HFFc6 (cell line): ENCODE data around the gene LASP1. TPM values are rescaled to one million over a fixed set of nuclear protein-coding genes. Genes with fewer than 3 reads are reported as not detected.
A peak's percentile ranks its signal among the peaks of the same experiment; 100 is the strongest.
"Not testable (repeated sequence)": the region's sequence is repeated elsewhere in the genome, so short reads cannot be mapped to it uniquely, and the experiment has no call there.

Source experiments
- DNase-seq: peaks from one replicate; pipeline ENCODE4 v3.0.0-alpha.2; 2018
- H3K27ac Mint-ChIP-seq: 2 replicates; pipeline ENCODE4 v1.8.0; 2020; ENCODE audit warnings: mild to moderate bottlenecking, mixed read lengths
- H3K27me3 Mint-ChIP-seq: 2 replicates; pipeline ENCODE4 v1.8.0; 2021; ENCODE audit warnings: mild to moderate bottlenecking, moderate library complexity, mixed read lengths; ENCODE audit not compliant: insufficient read depth
- H3K36me3 Mint-ChIP-seq: 2 replicates; pipeline ENCODE4 v1.8.0; 2021; ENCODE audit warnings: low read depth, mixed read lengths
- H3K4me1 Mint-ChIP-seq: 2 replicates; pipeline ENCODE4 v1.8.0; 2020; ENCODE audit warnings: low read depth, mixed read lengths
- H3K4me3 Mint-ChIP-seq: 2 replicates; pipeline ENCODE4 v1.8.0; 2020; ENCODE audit warnings: mild to moderate bottlenecking, moderate library complexity, mixed read lengths
- H3K9me3 Mint-ChIP-seq: 2 replicates; pipeline ENCODE4 v1.8.0; 2020; ENCODE audit warnings: mild to moderate bottlenecking, mixed read lengths
- CTCF ChIP-seq: fragments of 200-600 bp; sonication (generic); IDR thresholded peaks from 2 replicates; pipeline ENCODE4 v1.5.0; 2021; ENCODE audit warnings: antibody characterized with exemption, mild to moderate bottlenecking
- total RNA-seq, 6 experiments: library from RNA; stranded (reverse); fragmentation: NEBNext Ultra II Directional; extraction: Animal tissue kit (Norgen Biotek cat#: 25700); gene quantifications; 2 replicates in 1 of 6; 3 replicates in 5 of 6; pipeline ENCODE4 v1.2.3, GENCODE V29; 2021

LASP1 gene
- total RNA-seq, 6 experiments from 2014 or later = 428 to 517 (median 484) TPM

- Mint-ChIP-seq H3K4me3 (0 out of 2 replicates have a peak overlapping the region, but pooled peaks have one; percentile 6), H3K4me1 (peaks cover 38% of the 10 kb centered on the region), H3K36me3 (peaks cover 6% of the 10 kb centered on the region), H3K9me3 (no peaks in the 10 kb centered on the region), H3K27me3 (peaks cover 27% of the 10 kb centered on the region), H3K27ac (peak overlapping the region; percentile 23; the same call in 1 of the 2 replicates)
- TF ChIP-seq CTCF = no peak
- DNase-seq = no peak
These were observed 56.6 kb downstream of the LASP1 start for GRCh38 chr17:38926293-38927070.

GRCh38 chr17:38930782-38931181, 60.9 kb downstream of the LASP1 start:
- not testable (repeated sequence) for H3K27ac Mint-ChIP-seq, H3K36me3 Mint-ChIP-seq, DNase-seq, H3K9me3 Mint-ChIP-seq, H3K27me3 Mint-ChIP-seq, H3K4me3 Mint-ChIP-seq
- peaks cover 25% of the 10 kb centered on the region for H3K4me1 Mint-ChIP-seq

GRCh38 chr17:38933962-38934361, 64.1 kb downstream of the LASP1 start:
- H3K36me3 Mint-ChIP-seq, H3K4me3 Mint-ChIP-seq, H3K27ac Mint-ChIP-seq, H3K9me3 Mint-ChIP-seq, H3K27me3 Mint-ChIP-seq, DNase-seq: not testable (repeated sequence)
- H3K4me1 Mint-ChIP-seq = peaks cover 13% of the 10 kb centered on the region; the same call in 1 of the 2 replicates

GRCh38 chr17:38939987-38940386, 70.1 kb downstream of the LASP1 start:
- Mint-ChIP-seq H3K4me3 (no peak overlapping the region), H3K36me3 (no peaks in the 10 kb centered on the region), H3K27ac (no peak overlapping the region), H3K9me3 (no peaks in the 10 kb centered on the region), H3K27me3 (no peaks in the 10 kb centered on the region), H3K4me1 (peaks cover 9% of the 10 kb centered on the region)
- TF ChIP-seq CTCF = no peak
- no peak for DNase-seq

GRCh38 chr17:38940404-38940803, 70.5 kb downstream of the LASP1 start:
- Mint-ChIP-seq H3K4me3 (no peak overlapping the region), H3K27me3 (no peaks in the 10 kb centered on the region), H3K9me3 (no peaks in the 10 kb centered on the region), H3K36me3 (no peaks in the 10 kb centered on the region), H3K4me1 (peaks cover 9% of the 10 kb centered on the region), H3K27ac (no peak overlapping the region)
- no peak for TF ChIP-seq CTCF
- no peak for DNase-seq

- H3K36me3 Mint-ChIP-seq = no peaks in the 10 kb centered on the region
- peaks cover 9% of the 10 kb centered on the region for H3K4me1 Mint-ChIP-seq
- no peak for DNase-seq
- H3K27ac Mint-ChIP-seq = peak overlapping the region; percentile 8; the same call in 1 of the 2 replicates
- no peak for TF ChIP-seq CTCF
- H3K9me3 Mint-ChIP-seq = no peaks in the 10 kb centered on the region
- no peaks in the 10 kb centered on the region for H3K27me3 Mint-ChIP-seq
- peak overlapping the region; percentile 50 for H3K4me3 Mint-ChIP-seq
These were observed 73.0 kb downstream of the LASP1 start for GRCh38 chr17:38942696-38943334.
